MM.1S (cell line): ENCODE data around the gene RSRP1.
"Not testable (repeated sequence)": the region's sequence is repeated elsewhere in the genome, so short reads cannot be mapped to it uniquely, and the experiment has no call there.

Experiments
- DNase-seq: peaks from one replicate; pipeline ENCODE4 v3.0.0-alpha.2; 2015
- H2AFZ ChIP-seq: fragments of 300-600 bp; sonication (generic); 2 replicates; pipeline ENCODE4 v1.6.0; 2016; ENCODE audit warnings: antibody characterized with exemption, low read length
- H3F3A ChIP-seq: fragments of 300-600 bp; sonication (generic); 2 replicates; pipeline ENCODE4 v1.6.1; 2016; ENCODE audit warnings: mild to moderate bottlenecking, antibody characterized with exemption, low read length, moderate library complexity, mixed read lengths; ENCODE audit not compliant: insufficient read depth
- H3K27ac ChIP-seq: fragments of 300-600 bp; sonication (generic); 2 replicates; pipeline ENCODE4 v1.5.1; 2016; ENCODE audit warnings: mild to moderate bottlenecking, low read length
- H3K27me3 ChIP-seq: fragments of 300-600 bp; sonication (generic); replicated peaks from 2 replicates; pipeline ENCODE4 v1.6.0; 2016; ENCODE audit warnings: low read length; ENCODE audit not compliant: insufficient read depth
- H3K36me3 ChIP-seq: fragments of 300-600 bp; sonication (generic); replicated peaks from 2 replicates; pipeline ENCODE4 v1.6.1; 2016; ENCODE audit warnings: mild to moderate bottlenecking, low read length, mixed read lengths; ENCODE audit not compliant: insufficient read depth
- H3K4me1 ChIP-seq: fragments of 300-600 bp; sonication (generic); 2 replicates; pipeline ENCODE4 v1.6.1; 2016; ENCODE audit warnings: low read length, mixed read lengths
- H3K4me2 ChIP-seq: fragments of 300-600 bp; sonication (generic); 2 replicates; pipeline ENCODE4 v1.6.0; 2016; ENCODE audit warnings: low read depth, low read length
- H3K4me3 ChIP-seq: fragments of 300-600 bp; sonication (generic); 2 replicates; pipeline ENCODE4 v1.5.1; 2016; ENCODE audit warnings: low read length, mixed read lengths
- H3K79me2 ChIP-seq: fragments of 300-600 bp; sonication (generic); 2 replicates; pipeline ENCODE4 v1.6.1; 2016; ENCODE audit warnings: mixed run types, low read length, mixed read lengths
- H3K9ac ChIP-seq: fragments of 300-600 bp; sonication (generic); 2 replicates; pipeline ENCODE4 v1.6.1; 2016; ENCODE audit warnings: low read length, mixed read lengths
- H3K9me2 ChIP-seq: fragments of 300-600 bp; sonication (generic); replicated peaks from 2 replicates; pipeline ENCODE4 v1.6.1; 2016; ENCODE audit warnings: mild to moderate bottlenecking, low read length, mixed read lengths; ENCODE audit not compliant: insufficient read depth
- H3K9me3 ChIP-seq: fragments of 300-600 bp; sonication (generic); replicated peaks from 2 replicates; pipeline ENCODE4 v1.6.1; 2016; ENCODE audit warnings: mild to moderate bottlenecking, low read length, mixed read lengths; ENCODE audit not compliant: insufficient read depth
- H4K20me1 ChIP-seq: fragments of 300-600 bp; sonication (generic); 2 replicates; pipeline ENCODE4 v1.6.1; 2016; ENCODE audit warnings: mild to moderate bottlenecking, low read length, moderate library complexity, mixed read lengths; ENCODE audit not compliant: insufficient read depth
- CTCF ChIP-seq: fragments of 300-600 bp; sonication (generic); IDR thresholded peaks from 2 replicates; pipeline ENCODE4 v1.5.1; 2016; ENCODE audit warnings: antibody characterized with exemption, low read length, mixed read lengths
- EZH2 ChIP-seq: fragments of 300-600 bp; sonication (generic); optimal IDR thresholded peaks from 2 replicates; pipeline ENCODE3; 2017; ENCODE audit warnings: low read depth, mild to moderate bottlenecking, antibody characterized with exemption, low read length, mixed read lengths
- EZH2phosphoT487 ChIP-seq: fragments of 300-600 bp; sonication (generic); IDR thresholded peaks from 2 replicates; pipeline ENCODE4 v1.6.1; 2018; ENCODE audit warnings: antibody characterized with exemption, low read length

Gene RSRP1

GRCh38 chr1:25247024-25247828 is at the start of gene RSRP1:
RSRP1 (minus strand) TSS chr1:25247454; CDS start chr1:25246963, 491 bp downstream.
- Histone ChIP-seq H3K4me1 (peaks cover 23% of the 10 kb centered on the region; the same call in 1 of the 2 replicates), H3K4me2 (peak within 1 kb of the TSS; percentile 90), H3K9me3 (no peaks in the 10 kb centered on the region), H3K4me3 (peak within 1 kb of the TSS; percentile 90), H3K27me3 (no peaks in the 10 kb centered on the region), H2AFZ (peak within 1 kb of the TSS; percentile 69), H4K20me1 (peaks cover 15% of the 10 kb centered on the region), H3K9ac (peak within 1 kb of the TSS; percentile 96), H3K36me3 (peaks cover 22% of the 10 kb centered on the region), H3K79me2 (peaks cover 50% of the 10 kb centered on the region), H3K27ac (peak within 1 kb of the TSS; percentile 94), H3K9me2 (no peaks in the 10 kb centered on the region), H3F3A (peaks cover 30% of the 10 kb centered on the region)
- TF ChIP-seq EZH2 (no peak), EZH2phosphoT487 (no peak), CTCF (no peak)
- DNase-seq: peak; percentile 99

- H3K27me3 ChIP-seq, H3K4me3 ChIP-seq, H3K9me3 ChIP-seq, H3K9me2 ChIP-seq, H3K4me2 ChIP-seq, H3K79me2 ChIP-seq, H3K27ac ChIP-seq, H2AFZ ChIP-seq, DNase-seq, H3K36me3 ChIP-seq, H4K20me1 ChIP-seq, H3F3A ChIP-seq, H3K4me1 ChIP-seq, H3K9ac ChIP-seq: not testable (repeated sequence)
Measured at GRCh38 chr1:25296501-25296900, 49.2 kb upstream of the RSRP1 start.

- not testable (repeated sequence) for H3K27me3 ChIP-seq, H3K9ac ChIP-seq, H3K9me2 ChIP-seq, H3F3A ChIP-seq, DNase-seq, H4K20me1 ChIP-seq, H3K27ac ChIP-seq, H2AFZ ChIP-seq, H3K4me1 ChIP-seq, H3K9me3 ChIP-seq, H3K4me2 ChIP-seq, H3K36me3 ChIP-seq, H3K4me3 ChIP-seq, H3K79me2 ChIP-seq
Measured at GRCh38 chr1:25294889-25295826, 47.9 kb upstream of the RSRP1 start.

- H4K20me1 ChIP-seq, DNase-seq, H3K9ac ChIP-seq, H2AFZ ChIP-seq, H3K36me3 ChIP-seq, H3K27me3 ChIP-seq, H3K79me2 ChIP-seq, H3K27ac ChIP-seq, H3K9me2 ChIP-seq, H3K4me2 ChIP-seq, H3K4me1 ChIP-seq, H3K4me3 ChIP-seq, H3F3A ChIP-seq, H3K9me3 ChIP-seq: not testable (repeated sequence)
Measured at GRCh38 chr1:25293426-25293825, 46.2 kb upstream of the RSRP1 start.

- not testable (repeated sequence) for H4K20me1 ChIP-seq, H3K9ac ChIP-seq, H3K79me2 ChIP-seq, H3K27ac ChIP-seq, H3K27me3 ChIP-seq, H2AFZ ChIP-seq, H3K9me2 ChIP-seq, H3K36me3 ChIP-seq, H3F3A ChIP-seq, DNase-seq, H3K9me3 ChIP-seq, H3K4me3 ChIP-seq, H3K4me1 ChIP-seq, H3K4me2 ChIP-seq
Measured at GRCh38 chr1:25290043-25290442, 42.8 kb upstream of the RSRP1 start.

GRCh38 chr1:25288573-25289101 is 41.4 kb upstream of the RSRP1 start:
- not testable (repeated sequence) for H2AFZ ChIP-seq

More at GRCh38 chr1:25288573-25289101, 41.4 kb upstream of the RSRP1 start:
- not testable (repeated sequence) for H3K9me2 ChIP-seq, H4K20me1 ChIP-seq, H3K9me3 ChIP-seq, H3K36me3 ChIP-seq, H3K4me3 ChIP-seq, H3K27me3 ChIP-seq, H3K4me2 ChIP-seq, H3K4me1 ChIP-seq, H3F3A ChIP-seq, H3K9ac ChIP-seq, H3K79me2 ChIP-seq, H3K27ac ChIP-seq, DNase-seq
